Measurements from ENCODE around the gene DLG2. TPM values are rescaled to one million over a fixed set of nuclear protein-coding genes. Genes with fewer than 3 reads are reported as not detected.

The DLG2 gene
- total and polyA plus RNA-seq, 4 donors: 0.30 to 5.5 (median 0.68) TPM

- Histone ChIP-seq H3K9me3 (ENCODE audit: control insufficient read depth in 4 of 4, low read length in 3 of 4) (no peaks in the 10 kb centered on the region), H3K9ac (ENCODE audit: low read depth in 1 of 2, low read length in 2 of 2) (no peak overlapping the region), H3K27ac (ENCODE audit: low read depth in 1 of 2, low read length in 2 of 2) (no peak overlapping the region), H3K4me3 (ENCODE audit: low read depth in 1 of 3, low read length in 3 of 3) (no peak overlapping the region), H3K36me3 (ENCODE audit: control insufficient read depth in 4 of 4, insufficient read depth in 3 of 4, low read depth in 1 of 4, low read length in 3 of 4) (no peaks in the 10 kb centered on the region), H3K4me1 (ENCODE audit: control insufficient read depth in 4 of 4, insufficient read depth in 4 of 4, low read length in 3 of 4) (no peaks in the 10 kb centered on the region), H3K27me3 (ENCODE audit: control insufficient read depth in 4 of 4, insufficient read depth in 4 of 4, low read length in 3 of 4) (no peaks in the 10 kb centered on the region)
- no peak for DNase-seq (ENCODE audit: low spot score)
- 81% methylated on average over 2 of the region's 2 CpGs for WGBS
- no peak for TF ChIP-seq FOXA1 (IDR thresholded peaks at IDR 0.05)
- TF ChIP-seq ATF3 (IDR thresholded peaks at IDR 0.05): no peak
- no peak for TF ChIP-seq REST (IDR thresholded peaks at IDR 0.05)
- TF ChIP-seq HNF4G (IDR thresholded peaks at IDR 0.05): no peak
- TF ChIP-seq NR2F2 (IDR thresholded peaks at IDR 0.05): no peak
- TF ChIP-seq YY1 (IDR thresholded peaks at IDR 0.05): no peak
- TF ChIP-seq TAF1 (conservative IDR thresholded peaks at IDR 0.05): no peak
- no peak for TF ChIP-seq SP1 (IDR thresholded peaks at IDR 0.05)
Measured at GRCh38 chr11:83427501-83427900, 2199.6 kb downstream of the DLG2 start.

- no peak for TF ChIP-seq CTCF (IDR thresholded peaks at IDR 0.05; ENCODE audit: low read depth, low read length, missing input control)
- no peak for TF ChIP-seq MAX (IDR thresholded peaks at IDR 0.05)
- no peak for TF ChIP-seq YY1 (IDR thresholded peaks at IDR 0.05)
- TF ChIP-seq ZBTB33 (IDR thresholded peaks at IDR 0.05): no peak
- no peak for TF ChIP-seq JUND (IDR thresholded peaks at IDR 0.05)
- no peak for TF ChIP-seq HNF4G (IDR thresholded peaks at IDR 0.05)
- TF ChIP-seq HNF4A (conservative IDR thresholded peaks at IDR 0.05): no peak
- TF ChIP-seq NR2F2 (IDR thresholded peaks at IDR 0.05): no peak
- TF ChIP-seq TAF1 (conservative IDR thresholded peaks at IDR 0.05): no peak
- TF ChIP-seq RAD21 (IDR thresholded peaks at IDR 0.05): no peak
- TF ChIP-seq EGR1 (IDR thresholded peaks at IDR 0.05; ENCODE audit: low read depth in 2 of 2): no peak
- no peak for TF ChIP-seq REST (IDR thresholded peaks at IDR 0.05)
- Histone ChIP-seq H3K27me3 (ENCODE audit: control insufficient read depth in 4 of 4, insufficient read depth in 4 of 4, low read length in 3 of 4) (no peaks in the 10 kb centered on the region), H3K36me3 (ENCODE audit: control insufficient read depth in 4 of 4, insufficient read depth in 3 of 4, low read depth in 1 of 4, low read length in 3 of 4) (no peaks in the 10 kb centered on the region), H3K4me1 (ENCODE audit: control insufficient read depth in 4 of 4, insufficient read depth in 4 of 4, low read length in 3 of 4) (no peaks in the 10 kb centered on the region), H3K4me3 (ENCODE audit: low read depth in 1 of 3, low read length in 3 of 3) (no peak overlapping the region), H3K9me3 (ENCODE audit: control insufficient read depth in 4 of 4, low read length in 3 of 4) (no peaks in the 10 kb centered on the region), H3K9ac (ENCODE audit: low read depth in 1 of 2, low read length in 2 of 2) (no peak overlapping the region), H3K27ac (ENCODE audit: low read depth in 1 of 2, low read length in 2 of 2) (no peak overlapping the region)
- no peak for DNase-seq (ENCODE audit: low spot score)
Measured at GRCh38 chr11:83425137-83425466, 2202.0 kb downstream of the DLG2 start.
